G401.6 (cell line): ENCODE measurements around the gene PLIN5.
A peak's percentile ranks its signal among the peaks of the same experiment; 100 is the strongest.
"Not testable (repeated sequence)": the region's sequence is repeated elsewhere in the genome, so short reads cannot be mapped to it uniquely, and the experiment has no call there.

Experiments
- FAIRE-seq: peaks from 2 replicates; lab custom pipeline; 2012; peaks lifted over from hg19 to GRCh38; lab: Jason Lieb, UNC

Gene PLIN5

DNA sequence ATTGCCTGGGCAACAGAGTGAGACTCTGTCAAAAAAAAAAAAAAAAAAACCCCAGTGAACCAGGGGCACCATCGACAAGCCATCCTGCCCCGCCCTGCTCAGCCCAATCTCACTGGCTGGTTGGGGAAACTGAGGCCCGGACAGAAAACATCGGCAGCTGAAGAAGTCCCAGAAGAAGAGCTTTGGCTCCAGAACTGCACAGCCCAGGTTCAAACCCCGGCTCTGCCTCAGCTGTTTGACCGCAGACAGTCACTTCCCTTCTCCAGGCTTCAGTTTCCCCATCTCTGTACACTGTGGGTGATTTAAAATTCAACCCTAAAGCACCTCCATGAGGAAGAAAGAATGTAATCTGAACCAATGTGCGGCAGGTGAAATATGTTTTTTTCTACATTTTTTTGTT is 33.9 kb upstream of the PLIN5 start:
- no peak for FAIRE-seq

DNA sequence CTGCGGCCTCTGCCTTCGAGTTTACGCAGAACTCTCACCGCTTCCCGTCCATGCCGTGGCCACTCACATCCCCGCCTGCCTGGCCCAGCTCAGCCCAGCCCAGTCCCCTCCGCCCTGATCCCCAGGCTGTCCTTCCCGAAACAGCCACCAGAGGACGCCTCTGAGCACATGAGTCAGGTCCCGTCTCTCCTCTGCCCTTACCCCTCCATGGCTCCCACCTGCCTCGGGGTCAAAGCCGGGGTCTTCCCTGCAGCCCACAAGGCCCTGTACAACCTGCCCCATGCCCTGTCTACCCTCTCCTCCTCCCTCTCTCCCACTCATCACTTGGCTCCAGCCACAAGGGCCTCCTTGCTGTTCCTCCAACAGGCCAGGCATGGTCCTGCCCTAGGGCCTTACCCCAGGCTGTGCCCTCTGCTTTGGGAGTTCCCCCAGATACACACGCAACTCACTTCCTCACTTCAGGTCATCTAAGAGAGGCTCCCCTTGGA is 32.6 kb upstream of the PLIN5 start:
- no peak for FAIRE-seq

DNA sequence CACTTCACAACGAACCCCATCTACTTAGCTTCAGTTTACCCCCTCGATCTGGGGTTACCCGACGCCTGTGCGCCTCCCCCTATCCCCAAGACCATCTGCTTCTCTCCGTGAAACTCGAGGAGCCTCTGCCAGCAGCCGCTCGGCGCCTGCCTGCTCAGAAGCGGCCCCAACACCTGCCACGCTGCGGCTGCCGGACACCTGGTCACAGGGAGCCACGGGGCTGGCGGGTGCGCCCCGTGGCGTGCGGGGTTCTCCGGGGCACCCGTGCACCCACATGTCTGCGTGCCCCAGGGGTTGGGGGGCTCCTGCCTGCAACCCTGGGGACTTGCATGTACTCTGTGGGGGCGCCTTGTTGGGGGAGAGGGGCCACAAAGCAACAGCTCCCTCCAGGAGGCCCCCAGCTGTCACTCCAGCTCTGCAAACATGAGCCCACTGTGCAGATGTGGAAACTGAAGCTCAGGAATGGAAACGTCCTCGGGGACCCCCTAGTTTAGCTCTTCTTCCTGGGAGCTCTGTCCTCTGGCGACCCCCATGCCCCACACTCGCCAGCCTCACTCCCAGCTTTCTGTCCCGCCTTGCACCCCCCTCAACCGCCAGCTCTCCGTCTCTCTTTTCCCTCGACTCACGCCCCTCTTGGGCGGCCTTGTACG is 31.5 kb upstream of the PLIN5 start:
- no peak for FAIRE-seq

DNA sequence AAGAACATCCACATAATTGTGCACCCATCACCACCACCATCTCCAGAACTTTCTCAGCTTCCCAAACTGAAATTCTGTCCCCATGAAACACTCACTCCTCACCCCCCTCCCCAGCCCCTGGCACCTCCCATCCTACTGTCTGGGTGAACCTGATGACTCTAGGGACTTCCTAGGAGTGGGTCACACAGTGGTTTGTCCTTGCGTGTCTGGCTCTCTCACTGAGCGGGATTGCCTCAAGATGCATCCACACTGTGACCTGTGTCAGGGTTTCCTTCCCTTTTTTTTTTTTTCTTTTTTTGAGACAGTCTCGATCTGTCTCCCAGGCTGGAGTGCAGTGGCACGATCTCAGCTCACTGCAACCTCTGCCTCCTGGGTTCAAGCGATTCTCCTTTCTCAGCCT is 28.5 kb upstream of the PLIN5 start:
- FAIRE-seq, result not testable (repeated sequence)

DNA sequence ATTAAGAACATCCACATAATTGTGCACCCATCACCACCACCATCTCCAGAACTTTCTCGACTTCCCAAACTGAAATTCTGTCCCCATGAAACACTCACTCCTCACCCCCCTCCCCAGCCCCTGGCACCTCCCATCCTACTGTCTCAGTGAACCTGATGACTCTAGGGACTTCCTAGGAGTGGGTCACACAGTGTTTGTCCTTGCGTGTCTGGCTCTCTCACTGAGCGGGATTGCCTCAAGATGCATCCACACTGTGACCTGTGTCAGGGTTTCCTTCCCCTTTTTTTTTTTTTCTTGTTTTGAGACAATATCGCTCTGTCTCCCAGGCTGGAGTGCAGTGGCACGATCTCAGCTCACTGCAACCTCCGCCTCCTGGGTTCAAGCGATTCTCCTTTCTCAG is 27.1 kb upstream of the PLIN5 start:
- FAIRE-seq, result not testable (repeated sequence)

- no peak for FAIRE-seq
Observed at GRCh38 chr19:4559569-4559968, 24.5 kb upstream of the PLIN5 start, which contains the start of gene SEMA6B. TSS of gene SEMA6B (minus strand) at chr19:4559684. CDS start at chr19:4558457, 1,227 bp downstream.

- peak; percentile 67 for FAIRE-seq
Observed at GRCh38 chr19:4557971-4558941, 23.2 kb upstream of the PLIN5 start.

DNA sequence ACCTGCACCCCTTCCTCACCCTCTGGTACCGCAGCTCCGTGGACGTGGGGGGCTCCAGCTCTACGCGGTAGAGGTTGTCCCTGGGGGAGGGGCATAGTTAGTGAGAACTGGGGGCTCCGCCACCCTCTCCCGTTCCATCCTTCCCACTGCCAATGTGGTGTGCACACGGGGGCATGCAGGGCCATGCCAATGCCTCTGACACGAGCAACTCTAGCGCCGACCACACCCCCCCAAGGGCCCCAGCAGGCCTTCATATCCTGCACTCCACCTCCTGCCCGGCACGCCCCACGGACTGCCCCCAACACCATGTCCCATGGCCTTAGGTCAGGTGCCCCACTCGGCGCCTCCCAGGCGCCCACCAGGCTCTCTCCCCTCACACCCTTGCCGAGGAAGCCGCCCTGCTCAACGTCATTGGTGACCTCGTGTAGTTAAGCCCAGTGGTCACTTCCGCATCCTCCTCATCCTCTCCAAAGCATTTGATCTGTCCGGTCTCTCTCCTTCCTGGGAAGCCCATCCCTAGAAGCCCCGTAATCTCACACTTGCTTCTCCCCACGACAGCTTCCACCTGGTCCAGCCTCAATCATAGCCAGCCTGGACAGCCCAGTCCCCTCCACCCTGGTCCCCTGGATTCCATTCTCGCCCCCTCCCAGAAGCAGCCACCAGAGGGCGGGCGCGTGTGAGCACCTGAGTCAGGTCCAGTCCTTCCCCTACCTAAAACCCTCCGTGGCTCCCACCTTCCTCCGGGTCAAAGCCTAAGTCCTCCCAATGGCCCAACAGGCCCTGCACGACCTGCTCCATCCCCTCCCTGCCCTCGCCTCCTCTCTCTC is 22.3 kb upstream of the PLIN5 start:
- FAIRE-seq, result no peak

DNA sequence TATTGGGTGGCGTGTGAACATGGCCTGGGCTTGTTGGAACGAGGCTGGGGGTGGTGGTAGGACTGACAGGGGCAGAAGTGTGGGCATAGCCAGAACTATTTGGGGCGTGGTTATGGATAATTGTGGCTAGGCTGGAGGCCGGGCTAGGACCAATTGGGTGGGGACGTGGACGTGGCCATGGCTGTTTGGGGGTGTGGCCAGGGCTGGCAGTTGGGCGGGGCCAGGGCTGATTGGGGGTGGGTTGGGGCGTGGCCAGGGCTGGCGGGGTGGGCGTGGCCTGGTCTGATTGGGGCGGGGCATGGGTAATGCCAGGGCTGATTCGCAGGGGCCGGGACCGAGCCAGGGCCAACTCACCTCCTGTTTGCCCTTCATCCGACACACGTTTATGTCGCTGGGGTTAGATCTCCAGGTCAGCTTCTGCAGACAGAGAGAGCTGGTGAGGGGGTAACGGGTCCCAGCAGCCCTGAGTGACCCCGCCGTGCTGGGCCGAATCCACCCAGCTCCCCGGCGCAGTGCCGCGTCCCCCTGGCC is 21.6 kb upstream of the PLIN5 start:
- FAIRE-seq, result no peak

DNA sequence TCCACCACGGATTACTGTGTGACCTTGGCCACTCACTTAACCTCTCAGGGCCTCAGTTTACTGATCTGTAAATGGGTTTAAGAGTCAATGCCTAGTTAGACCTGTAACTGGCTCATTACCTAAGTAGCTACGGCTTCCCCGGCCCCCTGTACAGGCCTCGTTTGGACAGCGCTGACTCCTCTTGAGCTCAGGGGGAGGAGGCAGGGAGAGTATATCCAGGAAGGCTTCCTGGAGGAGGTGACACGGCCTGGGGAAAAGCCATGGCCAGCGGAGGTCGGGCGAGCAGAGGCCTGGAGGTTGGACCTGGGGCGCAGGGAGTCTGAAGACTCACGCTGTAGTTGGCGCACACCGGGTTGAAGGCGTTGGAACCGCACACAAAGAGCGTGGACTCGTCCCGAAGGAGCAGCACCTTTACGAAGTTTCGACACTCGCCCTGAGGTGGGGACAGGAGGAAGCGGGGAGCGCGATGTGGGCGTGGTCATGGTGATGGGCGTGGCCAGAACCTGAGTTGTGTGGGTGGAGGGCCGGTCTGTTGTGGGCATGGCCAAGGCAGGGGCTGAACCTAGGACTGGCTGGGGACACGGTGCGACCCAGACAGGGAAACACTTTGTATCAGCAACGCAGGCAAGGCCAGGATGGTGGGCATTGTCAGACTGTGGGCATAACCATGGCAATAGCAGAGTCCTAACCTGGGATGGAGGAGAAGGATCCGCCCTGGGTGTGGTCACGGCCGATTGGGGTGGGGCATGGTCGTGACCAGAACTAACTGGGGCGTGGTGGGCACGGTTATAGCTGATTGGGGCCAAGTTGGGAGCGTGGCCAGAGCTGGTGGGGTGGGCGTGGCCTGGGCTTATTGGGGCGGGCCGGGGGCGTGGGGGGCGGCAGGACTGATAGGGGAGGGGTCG is 20.9 kb upstream of the PLIN5 start:
- no peak for FAIRE-seq

DNA sequence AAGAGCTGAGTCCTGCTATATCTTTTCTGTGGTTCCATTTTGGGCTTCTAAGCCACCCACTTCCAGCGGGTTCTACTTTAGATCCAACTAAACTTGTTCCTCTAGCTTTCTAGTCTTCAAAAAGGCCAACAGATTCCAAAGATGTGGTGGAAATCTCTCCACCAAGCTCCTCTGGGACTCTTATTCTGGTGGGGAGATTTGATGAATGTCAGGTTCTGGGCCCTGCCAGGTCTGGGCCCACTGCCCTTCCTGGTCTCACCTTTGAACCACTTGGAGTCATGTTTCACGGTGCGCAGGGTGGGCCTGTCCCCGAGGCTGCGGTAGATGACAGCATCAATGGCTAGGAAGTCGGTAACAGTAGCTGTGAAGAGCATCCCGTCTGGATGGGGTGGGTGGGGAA is 19.7 kb upstream of the PLIN5 start:
- no peak for FAIRE-seq

- no peak for FAIRE-seq
Observed at GRCh38 chr19:4553775-4554174, 18.8 kb upstream of the PLIN5 start.

- no peak for FAIRE-seq
Observed at GRCh38 chr19:4553092-4553695, 18.2 kb upstream of the PLIN5 start.

DNA sequence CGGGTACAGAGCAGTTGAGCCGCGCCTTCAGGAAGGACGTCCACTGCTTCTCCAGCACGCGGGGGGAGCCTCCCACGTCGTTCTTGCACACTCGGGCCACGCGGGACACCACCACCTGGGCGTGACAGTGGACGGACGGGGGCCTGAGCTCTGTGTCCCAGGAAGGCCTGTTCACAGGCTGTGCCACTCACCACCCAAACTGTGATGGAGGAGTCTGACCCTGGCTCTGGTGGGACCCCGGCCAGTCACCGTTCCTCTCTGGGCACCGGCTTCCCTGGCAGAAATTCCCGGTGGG is 17.4 kb upstream of the PLIN5 start:
- FAIRE-seq, result no peak

DNA sequence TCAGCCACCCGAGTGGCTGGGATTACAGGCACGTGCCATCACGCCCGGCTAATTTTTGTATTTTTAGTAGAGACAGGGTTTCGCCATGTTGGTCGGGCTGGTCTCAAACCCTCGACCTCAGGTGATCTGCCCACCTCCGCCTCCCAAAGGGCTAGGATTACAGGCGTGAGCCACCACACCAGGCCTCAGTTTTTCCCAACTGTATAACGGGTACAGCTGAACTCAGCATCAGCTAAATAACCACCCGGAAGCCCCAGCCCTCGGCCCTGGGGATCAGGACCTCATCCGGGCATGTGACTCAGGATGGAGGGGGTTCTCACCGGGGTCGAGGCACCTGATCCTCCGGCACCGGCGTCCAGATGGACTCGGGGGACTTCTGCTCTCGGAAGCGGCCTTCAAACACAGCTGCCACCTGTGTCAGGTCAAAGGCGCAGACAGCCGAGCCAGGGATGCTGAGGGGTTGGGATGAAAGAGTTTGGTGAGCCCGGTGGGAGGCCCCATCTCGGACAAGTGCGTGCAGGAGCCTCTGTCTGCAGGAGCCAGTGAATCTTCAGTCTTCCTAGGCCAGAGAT is 15.5 kb upstream of the PLIN5 start:
- no peak for FAIRE-seq

GRCh38 chr19:4550018-4550417 is 15.0 kb upstream of the PLIN5 start:
- no peak for FAIRE-seq

- FAIRE-seq, result no peak
Observed at GRCh38 chr19:4548238-4548584, 13.2 kb upstream of the PLIN5 start.

DNA sequence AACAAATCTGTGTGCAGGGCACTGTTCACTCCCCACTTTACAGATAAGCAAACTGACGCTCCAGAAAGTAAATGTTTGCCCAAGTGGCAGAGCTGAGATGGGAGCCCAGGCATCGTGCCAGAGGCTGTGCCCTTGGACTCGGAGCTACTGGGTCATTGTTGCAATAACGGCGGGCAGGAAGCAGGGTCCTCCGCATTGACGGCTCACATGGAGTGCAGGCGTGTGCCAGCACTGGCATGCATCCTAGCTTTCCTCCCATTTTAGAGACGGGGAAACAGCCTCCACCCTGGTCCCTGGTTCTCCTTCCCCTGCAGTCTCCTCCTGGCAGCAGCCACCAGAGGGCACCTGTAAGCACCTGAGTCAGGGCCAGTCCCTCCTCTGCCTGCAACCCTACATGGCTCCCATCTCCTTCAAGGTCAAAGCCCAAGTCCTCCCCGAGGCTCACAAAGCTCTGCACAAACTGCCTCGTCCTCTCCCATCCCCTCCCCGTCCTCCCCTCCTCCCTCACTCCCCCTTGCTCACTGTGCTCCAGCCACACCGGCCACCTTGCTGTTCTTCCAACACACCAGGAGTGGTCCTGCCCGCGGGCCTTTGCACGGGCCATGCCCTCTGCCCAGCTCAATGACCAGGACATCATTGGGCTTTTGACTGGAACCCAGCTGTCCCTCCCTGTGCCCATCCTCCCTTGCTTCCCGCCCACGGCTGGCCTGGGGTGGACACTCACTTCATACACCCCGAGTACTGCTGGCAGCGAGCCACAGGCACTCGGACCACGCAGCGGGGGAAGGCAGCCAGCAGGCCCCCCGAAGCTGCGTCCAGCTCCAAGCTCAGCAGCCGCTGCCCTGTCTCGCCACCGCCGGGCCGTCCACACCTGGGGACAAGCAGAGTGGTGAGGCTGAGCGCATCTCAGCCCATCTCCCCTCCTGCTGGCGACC is 12.5 kb upstream of the PLIN5 start:
- FAIRE-seq, result no peak

DNA sequence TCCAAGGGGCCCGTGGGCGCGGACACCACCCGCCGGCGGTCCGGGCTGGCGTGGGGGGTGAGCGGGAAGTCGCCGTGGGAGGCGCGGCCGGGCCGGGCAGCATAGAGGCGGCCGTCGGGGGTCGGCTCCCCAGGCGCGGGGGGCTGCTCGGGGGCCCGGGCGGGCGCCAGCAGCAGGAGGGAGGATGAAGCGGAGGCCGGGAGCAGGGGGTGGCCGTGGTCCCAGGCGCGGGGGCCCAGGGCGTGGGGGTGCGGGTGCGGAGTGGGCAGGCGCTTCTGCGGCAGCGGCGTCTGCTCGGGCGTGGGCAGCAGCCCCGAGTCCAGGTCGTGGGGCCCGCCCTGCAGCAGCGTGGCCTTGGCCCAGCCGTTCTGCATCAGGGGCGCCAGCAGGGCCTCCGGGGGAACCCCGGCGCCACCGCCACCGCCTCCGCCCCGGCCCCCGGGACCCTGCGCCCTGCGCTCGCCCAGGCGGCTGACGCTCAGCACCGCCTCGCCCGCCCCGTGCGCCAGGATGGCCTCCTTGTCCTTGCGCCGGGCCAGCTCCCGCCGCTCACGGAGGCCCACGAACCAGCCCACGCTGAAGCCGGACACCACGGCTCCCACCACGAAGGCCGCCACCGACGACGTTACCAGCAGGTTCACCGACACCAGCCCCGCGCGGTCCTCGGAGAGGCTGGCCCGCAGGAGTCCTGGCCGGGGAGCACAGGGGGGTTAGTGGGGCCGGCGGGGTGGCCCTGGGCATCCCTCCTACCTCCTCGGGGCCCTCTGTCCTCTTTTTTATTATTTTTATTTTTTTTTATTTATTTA is 9.0 kb upstream of the PLIN5 start:
- FAIRE-seq, result no peak
